ENCODE results near the gene NUDT21. TPM values are rescaled to one million over a fixed set of nuclear protein-coding genes. Genes with fewer than 3 reads are reported as not detected.
"Not testable (repeated sequence)": the region's sequence is repeated elsewhere in the genome, so short reads cannot be mapped to it uniquely, and the experiment has no call there.

The NUDT21 gene
- total and polyA plus RNA-seq, 4 donors = 79.7 to 151 (median 99.8) TPM

DNA sequence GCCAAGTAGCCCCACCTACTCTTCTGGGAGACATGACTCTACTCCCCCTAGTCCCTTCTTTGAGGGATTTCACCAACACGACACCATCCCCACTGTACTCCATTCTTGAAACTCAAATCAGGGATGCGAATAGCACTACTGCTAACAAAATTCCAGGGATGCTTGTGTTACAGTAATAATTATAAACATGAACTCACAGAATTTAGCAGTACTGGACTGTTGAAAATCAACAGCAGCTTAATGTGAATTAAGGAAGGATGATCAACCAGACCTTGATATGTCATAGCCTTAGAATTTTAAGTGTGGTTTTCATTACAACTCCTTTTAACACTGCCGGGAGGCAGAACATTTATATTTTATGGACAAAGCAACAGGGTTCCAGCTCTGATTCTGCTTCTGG lies 63.7 kb downstream of the NUDT21 start:
- H3K4me3 ChIP-seq (ENCODE audit: low read depth, low read length) = no peak overlapping the region
- WGBS (ENCODE audit: insufficient coverage) = no CpG with 5 or more reads among the region's 3 CpGs
- DNase-seq (ENCODE audit: low read depth in 4 of 6, low spot score in 6 of 6) = no peak
- no peaks in the 10 kb centered on the region for H3K4me1 ChIP-seq (ENCODE audit: control insufficient read depth, insufficient read depth, low read length)
- H3K27me3 ChIP-seq (ENCODE audit: control insufficient read depth, insufficient read depth, low read length) = no peaks in the 10 kb centered on the region
- no peaks in the 10 kb centered on the region for H3K9me3 ChIP-seq (ENCODE audit: control insufficient read depth, insufficient read depth, low read length)
- no peak overlapping the region for H3K27ac ChIP-seq (ENCODE audit: low read depth, low read length)
- peaks cover 48% of the 10 kb centered on the region for H3K36me3 ChIP-seq (ENCODE audit: control insufficient read depth, insufficient read depth, low read length)

DNA sequence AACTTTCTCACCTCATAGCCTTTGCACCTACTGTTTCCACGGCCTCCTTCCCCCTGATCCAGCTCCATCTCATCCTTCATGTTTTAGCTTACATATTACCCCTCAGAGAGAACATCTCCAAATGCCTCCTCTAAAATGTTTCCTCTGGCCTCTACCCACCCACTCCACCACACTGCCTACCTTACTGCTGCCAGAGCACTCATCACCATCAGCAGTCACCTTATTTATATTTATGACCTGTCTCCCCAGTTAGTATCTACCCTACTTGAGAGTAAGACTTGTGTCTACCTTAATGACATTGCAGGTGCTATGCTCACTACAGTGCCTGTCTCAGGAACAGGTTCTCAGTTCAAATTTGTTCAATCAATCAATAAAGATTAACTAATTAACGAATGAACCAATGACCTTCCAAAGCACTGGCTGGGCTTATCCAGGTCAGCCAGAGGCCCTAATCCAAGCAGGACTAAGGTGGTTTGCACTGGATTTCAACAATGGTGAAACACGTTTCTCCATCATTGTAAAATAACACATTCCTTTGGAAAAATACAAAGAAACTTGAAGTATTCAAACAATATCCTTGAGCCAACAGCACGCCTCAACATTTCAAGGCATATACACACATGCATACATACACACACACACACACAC lies 66.9 kb downstream of the NUDT21 start:
- Histone ChIP-seq H3K27me3 (ENCODE audit: control insufficient read depth, insufficient read depth, low read length) (no peaks in the 10 kb centered on the region), H3K9me3 (ENCODE audit: control insufficient read depth, insufficient read depth, low read length) (no peaks in the 10 kb centered on the region), H3K36me3 (ENCODE audit: control insufficient read depth, insufficient read depth, low read length) (peaks cover 41% of the 10 kb centered on the region), H3K4me3 (ENCODE audit: low read depth, low read length) (no peak overlapping the region), H3K27ac (ENCODE audit: low read depth, low read length) (no peak overlapping the region), H3K4me1 (ENCODE audit: control insufficient read depth, insufficient read depth, low read length) (no peaks in the 10 kb centered on the region)
- WGBS (ENCODE audit: insufficient coverage) = 96% methylated on average over 2 of the region's 4 CpGs
- DNase-seq (ENCODE audit: low read depth in 4 of 6, low spot score in 6 of 6) = no peak

DNA sequence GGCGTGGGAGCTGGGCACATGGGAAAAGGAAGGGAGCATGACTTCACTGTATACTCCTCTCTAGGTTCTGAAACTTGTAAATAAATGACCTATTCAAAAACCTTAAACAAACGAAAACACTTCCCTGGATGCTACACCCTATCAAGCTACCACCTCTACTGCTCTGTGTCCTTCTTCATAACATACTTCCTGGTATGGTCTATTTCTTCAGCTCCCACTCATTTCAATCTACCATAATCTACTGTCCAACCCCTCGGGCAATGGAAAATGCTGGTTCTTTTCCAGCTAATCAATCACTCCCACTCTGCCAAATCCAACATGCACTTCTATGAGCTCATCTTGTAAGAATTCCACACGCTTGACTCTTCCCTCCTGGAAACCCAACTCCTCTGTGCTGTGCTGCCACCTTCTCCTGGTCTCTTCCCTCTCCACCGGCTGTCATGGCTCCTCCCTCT lies 68.2 kb downstream of the NUDT21 start:
- no peak overlapping the region for H3K27ac ChIP-seq (ENCODE audit: low read depth, low read length)
- H3K4me1 ChIP-seq (ENCODE audit: control insufficient read depth, insufficient read depth, low read length) = no peaks in the 10 kb centered on the region
- DNase-seq (ENCODE audit: low read depth in 4 of 6, low spot score in 6 of 6) = no peak
- H3K36me3 ChIP-seq (ENCODE audit: control insufficient read depth, insufficient read depth, low read length) = peaks cover 38% of the 10 kb centered on the region
- H3K27me3 ChIP-seq (ENCODE audit: control insufficient read depth, insufficient read depth, low read length) = no peaks in the 10 kb centered on the region
- H3K4me3 ChIP-seq (ENCODE audit: low read depth, low read length) = no peak overlapping the region
- no peaks in the 10 kb centered on the region for H3K9me3 ChIP-seq (ENCODE audit: control insufficient read depth, insufficient read depth, low read length)
- 91% methylated on average over 4 of the region's 5 CpGs for WGBS (ENCODE audit: insufficient coverage)

DNA sequence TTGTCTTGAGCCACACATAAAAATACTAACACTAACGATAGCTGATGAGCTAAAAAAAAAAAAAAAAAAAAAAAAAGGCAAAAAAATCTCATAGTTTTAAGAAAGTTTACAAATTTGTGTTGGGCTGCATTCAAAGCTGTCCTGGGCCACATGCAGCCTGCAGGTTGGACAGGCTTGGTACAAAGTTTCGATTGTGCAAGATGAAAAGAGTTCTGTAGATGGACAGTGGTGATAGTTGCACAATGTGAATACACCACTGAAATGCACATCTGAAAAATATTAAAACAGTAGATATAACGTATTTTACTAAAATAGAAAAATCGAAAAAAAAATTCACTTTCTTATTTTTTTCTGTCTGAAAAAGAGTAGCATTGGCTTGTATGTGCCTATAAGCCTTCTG lies 68.7 kb downstream of the NUDT21 start:
- Histone ChIP-seq H3K4me3 (ENCODE audit: low read depth, low read length) (no peak overlapping the region), H3K9me3 (ENCODE audit: control insufficient read depth, insufficient read depth, low read length) (no peaks in the 10 kb centered on the region), H3K27me3 (ENCODE audit: control insufficient read depth, insufficient read depth, low read length) (no peaks in the 10 kb centered on the region), H3K36me3 (ENCODE audit: control insufficient read depth, insufficient read depth, low read length) (peaks cover 38% of the 10 kb centered on the region), H3K27ac (ENCODE audit: low read depth, low read length) (no peak overlapping the region), H3K4me1 (ENCODE audit: control insufficient read depth, insufficient read depth, low read length) (no peaks in the 10 kb centered on the region)
- no peak for DNase-seq (ENCODE audit: low read depth in 4 of 6, low spot score in 6 of 6)
- no CpG with 5 or more reads among the region's 4 CpGs for WGBS (ENCODE audit: insufficient coverage)

DNA sequence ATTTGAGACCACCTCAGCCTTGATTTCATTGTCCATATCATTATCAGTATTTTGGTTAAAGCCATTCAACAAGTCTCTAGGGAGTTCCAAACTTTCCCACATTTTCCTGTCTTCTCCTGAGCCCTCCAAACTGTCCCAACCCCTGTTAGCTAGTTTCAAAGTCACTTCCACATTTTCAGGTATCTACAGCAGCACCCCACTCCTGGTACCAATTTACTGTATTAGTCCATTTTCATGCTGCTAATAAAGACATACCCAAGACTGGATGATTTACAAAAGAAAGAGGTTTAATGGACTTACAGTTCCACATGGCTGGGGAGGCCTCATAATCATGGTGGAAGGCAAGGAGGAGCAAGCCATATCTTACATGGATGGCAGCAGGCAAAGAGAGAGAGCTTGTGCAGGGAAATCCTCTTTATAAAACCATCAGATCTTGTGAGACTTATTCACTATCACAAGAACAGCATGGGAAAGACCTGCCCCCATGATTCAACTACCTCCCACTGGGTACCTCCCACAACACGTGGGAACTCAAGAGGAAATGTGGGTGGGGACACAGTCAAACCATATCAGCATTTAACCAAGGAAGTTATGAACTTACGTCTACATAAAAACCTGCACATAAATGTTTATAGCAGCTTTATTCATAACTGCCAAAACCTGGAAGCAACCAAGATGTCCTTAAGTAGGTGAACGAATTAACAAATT lies 70.2 kb downstream of the NUDT21 start:
- H3K36me3 ChIP-seq (ENCODE audit: control insufficient read depth, insufficient read depth, low read length) = peaks cover 35% of the 10 kb centered on the region
- WGBS (ENCODE audit: insufficient coverage) = no CpG with 5 or more reads among the region's 3 CpGs
- not testable (repeated sequence) for DNase-seq (ENCODE audit: low read depth in 4 of 6, low spot score in 6 of 6); H3K9me3 ChIP-seq (ENCODE audit: control insufficient read depth, insufficient read depth, low read length); H3K4me1 ChIP-seq (ENCODE audit: control insufficient read depth, insufficient read depth, low read length); H3K4me3 ChIP-seq (ENCODE audit: low read depth, low read length); H3K27ac ChIP-seq (ENCODE audit: low read depth, low read length); H3K27me3 ChIP-seq (ENCODE audit: control insufficient read depth, insufficient read depth, low read length)

Other genes starting within 250 kb of the NUDT21 start
- gene AMFR, start 25.8 kb downstream of the NUDT21 start, total RNA-seq = 100 to 1,000 TPM; 122 to 239 TPM
- gene AMFR, start 25.8 kb downstream of the NUDT21 start, polyA plus RNA-seq (ENCODE audit: insufficient read length in 2 of 2) = 100 to 1,000 TPM; 124 to 133 TPM
- gene OGFOD1, start 222 bp upstream of the NUDT21 start, total RNA-seq = 10 to 100 TPM; 45.5 to 56.3 TPM
- gene OGFOD1, start 222 bp upstream of the NUDT21 start, polyA plus RNA-seq (ENCODE audit: insufficient read length in 2 of 2) = 10 to 100 TPM; 35.1 to 39.7 TPM
- 100 to 1,000 TPM; 126 to 132 TPM for gene BBS2, start 68.7 kb upstream of the NUDT21 start, total RNA-seq
- gene BBS2, start 68.7 kb upstream of the NUDT21 start, polyA plus RNA-seq (ENCODE audit: insufficient read length in 2 of 2) = 100 to 1,000 TPM in 1 of 2 donors, 10 to 100 TPM in 1; 94.8 to 101 TPM
- not detected for gene MT4, start 113.7 kb upstream of the NUDT21 start, total RNA-seq
- gene MT4, start 113.7 kb upstream of the NUDT21 start, polyA plus RNA-seq (ENCODE audit: insufficient read length in 2 of 2) = not detected
- gene MT3, start 138.2 kb upstream of the NUDT21 start, total RNA-seq = 10 to 100 TPM; 32.5 to 74.1 TPM
- 100 to 1,000 TPM; 297 to 363 TPM for gene MT3, start 138.2 kb upstream of the NUDT21 start, polyA plus RNA-seq (ENCODE audit: insufficient read length in 2 of 2)
- 10 to 100 TPM in 1 of 2 donors, 1 to 10 TPM in 1; 5.6 to 22.2 TPM for gene MT2A, start 157.3 kb upstream of the NUDT21 start, total RNA-seq
- 10 to 100 TPM; 64.6 to 97.9 TPM for gene MT2A, start 157.3 kb upstream of the NUDT21 start, polyA plus RNA-seq (ENCODE audit: insufficient read length in 2 of 2)
- 10 to 100 TPM; 29.5 to 37.0 TPM for gene MT1E, start 174.4 kb upstream of the NUDT21 start, total RNA-seq
- gene MT1E, start 174.4 kb upstream of the NUDT21 start, polyA plus RNA-seq (ENCODE audit: insufficient read length in 2 of 2) = 10 to 100 TPM; 38.0 to 55.8 TPM
- gene MT1M, start 181.3 kb upstream of the NUDT21 start, total RNA-seq = 1 to 10 TPM; 4.0 to 4.3 TPM
- gene MT1M, start 181.3 kb upstream of the NUDT21 start, polyA plus RNA-seq (ENCODE audit: insufficient read length in 2 of 2) = 10 to 100 TPM in 1 of 2 donors, 1 to 10 TPM in 1; 6.6 to 10.5 TPM
- gene MT1A, start 187.3 kb upstream of the NUDT21 start, total RNA-seq = not detected
- not detected for gene MT1A, start 187.3 kb upstream of the NUDT21 start, polyA plus RNA-seq (ENCODE audit: insufficient read length in 2 of 2)
- not detected for gene MT1B, start 200.6 kb upstream of the NUDT21 start, total RNA-seq
- 1 to 10 TPM in 1 of 2 donors, not detected in 1; 1.1 TPM for gene MT1B, start 200.6 kb upstream of the NUDT21 start, polyA plus RNA-seq (ENCODE audit: insufficient read length in 2 of 2)
- 1 to 10 TPM; 3.6 to 4.5 TPM for gene MT1F, start 206.6 kb upstream of the NUDT21 start, total RNA-seq
- gene MT1F, start 206.6 kb upstream of the NUDT21 start, polyA plus RNA-seq (ENCODE audit: insufficient read length in 2 of 2) = 10 to 100 TPM; 21.4 to 31.0 TPM
- 1 to 10 TPM; 1.7 to 1.9 TPM for gene MT1G, start 216.7 kb upstream of the NUDT21 start, total RNA-seq
- gene MT1G, start 216.7 kb upstream of the NUDT21 start, polyA plus RNA-seq (ENCODE audit: insufficient read length in 2 of 2) = 1 to 10 TPM; 1.8 to 3.1 TPM
- 1 to 10 TPM in 1 of 2 donors, not detected in 1; 1.1 TPM for gene MT1H, start 218.5 kb upstream of the NUDT21 start, total RNA-seq
- not detected for gene MT1H, start 218.5 kb upstream of the NUDT21 start, polyA plus RNA-seq (ENCODE audit: insufficient read length in 2 of 2)
- gene MT1X, start 231.1 kb upstream of the NUDT21 start, total RNA-seq = 10 to 100 TPM; 15.0 to 31.3 TPM
- 10 to 100 TPM; 20.7 to 29.1 TPM for gene MT1X, start 231.1 kb upstream of the NUDT21 start, polyA plus RNA-seq (ENCODE audit: insufficient read length in 2 of 2)